Mesenchymal stem cell (in vitro differentiated cells and primary cell): ENCODE results near the gene DHRS7.
"Not testable (repeated sequence)": the region's sequence is repeated elsewhere in the genome, so short reads cannot be mapped to it uniquely, and the experiment has no call there.

ENCODE experiments used
- DNase-seq: peaks from one replicate; pipeline ENCODE4 v3.0.0-alpha.2; 2013
- H2AFZ ChIP-seq: one replicate; pipeline ENCODE4 v1.6.1; 2013; ENCODE audit warnings: low read depth, mild to moderate bottlenecking, control low read depth, inconsistent platforms, low read length, moderate library complexity
- H2AK5ac ChIP-seq: 2 replicates; pipeline ENCODE4 v1.6.1; 2013; ENCODE audit warnings: low read length, moderate library complexity, mild to moderate bottlenecking, inconsistent platforms; ENCODE audit not compliant: severe bottlenecking
- H2BK120ac ChIP-seq: one replicate; pipeline ENCODE4 v1.6.1; 2013; ENCODE audit warnings: low read depth, mild to moderate bottlenecking, inconsistent platforms, low read length, moderate library complexity
- H2BK12ac ChIP-seq, 2 experiments: one replicate each; pipeline ENCODE4 v1.6.1; 2013; ENCODE audit warnings: inconsistent platforms in 2 of 2, low read length in 2 of 2, mild to moderate bottlenecking in 2 of 2, moderate library complexity in 2 of 2, control low read depth in 1 of 2
- H2BK15ac ChIP-seq: one replicate; pipeline ENCODE4 v1.6.1; 2013; ENCODE audit warnings: mild to moderate bottlenecking, low read depth, inconsistent platforms; ENCODE audit not compliant: poor library complexity, severe bottlenecking
- H2BK5ac ChIP-seq: 2 replicates; pipeline ENCODE4 v1.6.1; 2013; ENCODE audit warnings: low read depth, mild to moderate bottlenecking, low read length, control low read depth, inconsistent platforms; ENCODE audit not compliant: poor library complexity, severe bottlenecking
- H3K14ac ChIP-seq, 2 experiments: one replicate each; pipeline ENCODE4 v1.6.1; 2013; ENCODE audit warnings: inconsistent platforms in 2 of 2, low read length in 2 of 2, control low read depth in 1 of 2, mild to moderate bottlenecking in 1 of 2, moderate library complexity in 1 of 2
- H3K18ac ChIP-seq, 2 experiments: one replicate each; pipeline ENCODE4 v1.6.1; 2013; ENCODE audit warnings: inconsistent platforms in 2 of 2, low read length in 2 of 2, control low read depth in 1 of 2, low read depth in 1 of 2, mild to moderate bottlenecking in 1 of 2
- H3K23ac ChIP-seq, 2 experiments: one replicate each; pipeline ENCODE4 v1.6.1; 2013; ENCODE audit warnings: inconsistent platforms in 2 of 2, low read length in 2 of 2, mild to moderate bottlenecking in 2 of 2, moderate library complexity in 2 of 2, control low read depth in 1 of 2
- H3K27ac ChIP-seq: 2 replicates; pipeline ENCODE4 v1.5.1; 2013; ENCODE audit warnings: mild to moderate bottlenecking, moderate library complexity, low read length, control low read depth, inconsistent platforms; ENCODE audit not compliant: poor library complexity, severe bottlenecking
- H3K27me3 ChIP-seq, 2 experiments: 2 replicates each; pipeline versions ENCODE4 v1.6.1 to v1.7.0; 2013; ENCODE audit warnings: low read length in 2 of 2, mild to moderate bottlenecking in 2 of 2, moderate library complexity in 2 of 2, control low read depth in 1 of 2, inconsistent platforms in 1 of 2; ENCODE audit not compliant: control insufficient read depth in 1 of 2, insufficient read depth in 1 of 2
- H3K36me3 ChIP-seq, 2 experiments: 2 replicates each; pipeline versions ENCODE4 v1.6.1 to v1.7.0; 2013; ENCODE audit warnings: low read length in 2 of 2, control low read depth in 1 of 2, inconsistent platforms in 1 of 2, low read depth in 1 of 2, mild to moderate bottlenecking in 1 of 2; ENCODE audit not compliant: insufficient read depth in 2 of 2, control insufficient read depth in 1 of 2
- H3K4ac ChIP-seq, 2 experiments: one replicate each; pipeline ENCODE4 v1.6.1; 2013; ENCODE audit warnings: inconsistent platforms in 2 of 2, low read length in 2 of 2, mild to moderate bottlenecking in 2 of 2, moderate library complexity in 2 of 2, control low read depth in 1 of 2, low read depth in 1 of 2
- H3K4me1 ChIP-seq: 2 replicates; pipeline ENCODE4 v1.6.1; 2013; ENCODE audit warnings: low read depth, low read length, control low read depth; ENCODE audit not compliant: control insufficient read depth, insufficient read depth
- H3K4me2 ChIP-seq: 2 replicates; pipeline ENCODE4 v1.6.1; 2013; ENCODE audit warnings: low read length, mild to moderate bottlenecking, inconsistent platforms; ENCODE audit not compliant: poor library complexity, severe bottlenecking
- H3K4me3 ChIP-seq, 2 experiments: 2 replicates each; pipeline versions ENCODE4 v1.5.1 to v1.7.0; 2013; ENCODE audit warnings: low read length in 2 of 2, mild to moderate bottlenecking in 2 of 2, control low read depth in 1 of 2, low read depth in 1 of 2; ENCODE audit not compliant: insufficient read depth in 1 of 2
- H3K79me1 ChIP-seq: replicated peaks from 2 replicates; pipeline ENCODE4 v1.6.1; 2013; ENCODE audit warnings: mild to moderate bottlenecking, control low read depth, low read length, inconsistent platforms; ENCODE audit not compliant: poor library complexity, severe bottlenecking
- H3K9ac ChIP-seq: 2 replicates; pipeline ENCODE4 v1.7.0; 2013; ENCODE audit warnings: mild to moderate bottlenecking, low read length, moderate library complexity
- H3K9me3 ChIP-seq: 2 replicates; pipeline ENCODE4 v1.7.0; 2013; ENCODE audit warnings: mild to moderate bottlenecking, low read length; ENCODE audit not compliant: control insufficient read depth
- H4K8ac ChIP-seq: one replicate; pipeline ENCODE4 v1.6.1; 2013; ENCODE audit warnings: inconsistent platforms, mild to moderate bottlenecking, low read length, moderate library complexity
- H4K91ac ChIP-seq: one replicate; pipeline ENCODE4 v1.6.1; 2013; ENCODE audit warnings: mild to moderate bottlenecking, low read length, inconsistent platforms
- WGBS: methylation state at CpG from one replicate; pipeline ENCODE4 v1.1.7; 2013; ENCODE audit warnings: mixed read lengths; 5-methylcytosine and 5-hydroxymethylcytosine counted together

Gene DHRS7

GRCh38 chr14:60101786-60102185, 63.4 kb downstream of the DHRS7 start:
- Histone ChIP-seq H2BK15ac (no peak overlapping the region), H3K4me1 (peaks cover 4% of the 10 kb centered on the region), H3K27me3 (no peaks in the 10 kb centered on the region), H3K4me3 (peak overlapping the region in 1 of 2 experiments; percentile 2), H3K4me2 (no peak overlapping the region), H4K8ac (no peak overlapping the region), H3K27ac (no peak overlapping the region), H2AK5ac (no peak overlapping the region), H2BK120ac (no peak overlapping the region), H2AFZ (no peak overlapping the region), H3K79me1 (no peaks in the 10 kb centered on the region), H3K18ac (no peak overlapping the region), H3K36me3 (peaks cover 4 to 18% of the 10 kb centered on the region in 2 experiments), H3K9ac (peak overlapping the region; percentile 65), H2BK5ac (no peak overlapping the region), H3K14ac (no peak overlapping the region), H3K9me3 (no peaks in the 10 kb centered on the region), H4K91ac (no peak overlapping the region), H2BK12ac (no peak overlapping the region), H3K4ac (no peak overlapping the region), H3K23ac (no peak overlapping the region)
- WGBS, result no CpG with 5 or more reads among the region's 1 CpG
- peak; percentile 39 for DNase-seq

DNA sequence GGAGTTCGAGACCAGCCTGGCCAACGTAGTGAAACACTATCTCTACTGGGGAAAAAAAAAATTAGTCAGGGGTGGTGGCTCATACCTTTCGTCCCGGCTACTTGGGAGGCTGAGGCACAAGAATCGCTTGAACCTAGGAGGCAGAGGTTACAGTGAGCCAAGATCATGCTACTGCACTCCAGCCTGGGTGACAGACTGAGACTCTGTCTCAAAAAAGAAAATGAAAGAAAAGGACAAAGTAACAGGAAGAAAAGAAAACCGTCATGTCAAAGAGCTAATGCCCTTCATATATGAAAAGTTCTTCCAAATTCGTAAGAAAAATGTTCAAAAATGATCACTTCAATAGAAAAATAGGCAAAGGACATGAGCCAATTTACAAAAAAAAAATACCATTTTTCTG, 65.3 kb downstream of the DHRS7 start:
- H2AFZ ChIP-seq, H3K9ac ChIP-seq, H3K18ac ChIP-seq, H3K4me2 ChIP-seq, H2BK120ac ChIP-seq, H3K79me1 ChIP-seq, H3K4ac ChIP-seq, H3K23ac ChIP-seq, H4K8ac ChIP-seq, H3K4me3 ChIP-seq, H2BK5ac ChIP-seq, H3K27me3 ChIP-seq, H2AK5ac ChIP-seq, H3K27ac ChIP-seq, H3K9me3 ChIP-seq, H3K4me1 ChIP-seq, H2BK15ac ChIP-seq, H3K14ac ChIP-seq, H4K91ac ChIP-seq, H2BK12ac ChIP-seq, DNase-seq: not testable (repeated sequence)
- WGBS, result 96% methylated on average over 6 of the region's 7 CpGs
- H3K36me3 ChIP-seq, result peaks cover 4 to 18% of the 10 kb centered on the region in 2 experiments

- Histone ChIP-seq H2AK5ac (no peak overlapping the region), H3K23ac (no peak overlapping the region), H3K36me3 (peaks cover 4 to 15% of the 10 kb centered on the region in 2 experiments), H3K4me2 (no peak overlapping the region), H2BK5ac (no peak overlapping the region), H2BK15ac (no peak overlapping the region), H3K79me1 (no peaks in the 10 kb centered on the region), H3K9ac (no peak overlapping the region), H2BK120ac (no peak overlapping the region), H4K91ac (no peak overlapping the region), H3K27ac (no peak overlapping the region), H3K4me1 (peaks cover 5% of the 10 kb centered on the region), H3K14ac (no peak overlapping the region), H4K8ac (no peak overlapping the region), H3K4ac (no peak overlapping the region), H3K9me3 (no peaks in the 10 kb centered on the region), H2BK12ac (no peak overlapping the region), H3K27me3 (no peaks in the 10 kb centered on the region), H2AFZ (no peak overlapping the region), H3K18ac (no peak overlapping the region), H3K4me3 (no peak overlapping the region)
- no peak for DNase-seq
- 93% methylated on average over 6 of the region's 6 CpGs for WGBS
These were observed 67.2 kb downstream of the DHRS7 start for GRCh38 chr14:60097974-60098373.

DNA sequence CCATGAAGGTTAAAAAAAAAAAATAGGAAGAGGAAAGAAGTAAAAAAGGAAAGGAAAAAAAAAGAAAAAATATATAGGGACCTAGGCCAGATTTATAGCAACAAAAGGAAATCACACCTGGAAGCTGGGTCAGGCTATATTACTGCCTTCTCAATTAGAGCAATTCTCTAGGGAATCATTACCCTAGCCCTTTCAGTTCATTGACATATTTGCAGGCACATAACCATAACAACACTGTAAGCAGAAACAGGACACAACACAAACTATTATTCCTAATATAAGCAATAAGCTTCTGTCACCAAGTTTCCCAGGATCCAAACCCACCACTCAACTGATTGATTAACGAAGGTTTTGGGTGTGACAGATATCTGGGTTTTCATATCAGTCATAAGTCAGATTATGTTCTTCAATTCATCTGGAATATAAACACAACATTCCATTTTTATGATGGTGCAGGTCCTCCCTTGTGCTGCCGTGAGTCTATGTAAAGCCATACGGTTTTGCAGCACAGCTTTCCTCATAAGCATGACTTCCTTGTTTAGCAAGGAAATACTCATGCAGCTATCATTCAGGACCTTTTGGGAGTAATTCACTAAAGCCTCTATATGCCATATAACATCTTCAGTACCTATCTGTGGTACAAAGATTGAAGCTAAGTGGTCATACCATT, 69.3 kb downstream of the DHRS7 start:
- Histone ChIP-seq H3K18ac (no peak overlapping the region), H3K4ac (no peak overlapping the region), H3K4me1 (peaks cover 5% of the 10 kb centered on the region), H2BK12ac (no peak overlapping the region), H3K4me3 (peak overlapping the region in 1 of 2 experiments; percentile 15), H3K23ac (no peak overlapping the region), H2AFZ (no peak overlapping the region), H3K9me3 (no peaks in the 10 kb centered on the region), H3K79me1 (no peaks in the 10 kb centered on the region), H3K36me3 (peaks cover 4 to 15% of the 10 kb centered on the region in 2 experiments), H3K14ac (no peak overlapping the region), H2BK5ac (no peak overlapping the region), H3K27ac (peak overlapping the region; percentile 9), H3K4me2 (peak overlapping the region; percentile 6), H2AK5ac (no peak overlapping the region), H2BK15ac (no peak overlapping the region), H4K8ac (no peak overlapping the region), H3K9ac (peak overlapping the region; percentile 32), H4K91ac (no peak overlapping the region), H2BK120ac (no peak overlapping the region), H3K27me3 (no peaks in the 10 kb centered on the region)
- WGBS, result 0% methylated on average over 2 of the region's 3 CpGs
- DNase-seq, result peak; percentile 84
